Measurements from ENCODE around the gene RNF182.

- TF ChIP-seq POLR2AphosphoS5 (IDR thresholded peaks at IDR 0.05) (no peak), CTCF (IDR thresholded peaks at IDR 0.05) (no peak), POLR2A (IDR thresholded peaks at IDR 0.05) (no peak)
Observed at GRCh38 chr6:13927203-13927602, 2.5 kb downstream of the RNF182 start.
